Measurements from ENCODE around the gene ATP2B2. TPM values are rescaled to one million over a fixed set of nuclear protein-coding genes. Genes with fewer than 3 reads are reported as not detected.

ATP2B2 gene
- total and polyA plus RNA-seq, 2 of the 8 experiments (the other 6 are each of a cell fraction or from before 2014, with no cell fraction given): 0.14 to 1.2 TPM

DNA sequence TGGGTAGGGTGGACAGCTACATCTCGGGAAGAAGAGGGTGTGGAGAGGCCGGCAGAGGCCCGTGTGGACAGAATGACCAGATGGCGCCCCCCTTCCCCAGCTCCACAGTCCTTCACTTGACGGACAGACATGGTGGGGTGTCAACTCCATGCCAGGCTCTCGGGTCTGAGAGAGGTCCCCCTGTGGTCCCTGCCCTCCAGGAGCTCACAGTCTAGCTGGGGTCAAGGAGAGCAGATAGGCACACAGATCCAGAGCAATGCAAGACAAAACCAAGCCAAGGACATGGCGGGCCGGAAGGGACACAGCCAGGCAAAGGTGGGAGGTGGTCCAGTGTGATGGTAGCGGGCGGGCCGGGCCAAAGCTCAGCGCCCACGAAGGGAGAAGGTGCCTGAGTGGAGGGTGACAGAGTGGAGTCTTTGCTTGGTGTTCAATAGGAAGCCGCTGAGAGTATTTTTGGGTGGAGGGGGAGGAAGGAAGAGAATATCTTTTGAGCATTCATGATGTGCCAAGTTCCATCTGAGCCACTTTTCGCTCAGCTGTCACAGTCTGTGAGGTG, 112.4 kb downstream of the ATP2B2 start:
- Histone ChIP-seq H2BK15ac (ENCODE audit: low read length) (no peak overlapping the region; the same call in 1 of the 2 replicates), H4K91ac (replicated peaks; ENCODE audit: insufficient read length, low read length) (peak overlapping the region; percentile 78), H2AFZ (ENCODE audit: low read length) (no peak overlapping the region), H3K4me3 (ENCODE audit: extremely low read depth in 1 of 4, insufficient read depth in 2 of 4, low read depth in 3 of 4, low read length in 4 of 4) (no peak overlapping the region), H4K5ac (ENCODE audit: insufficient read length, low read depth, low read length) (no peak overlapping the region), H3K4me1 (replicated peaks in 1 of 4; ENCODE audit: control insufficient read depth in 3 of 4, insufficient read depth in 4 of 4, low read length in 3 of 4) (peaks cover 6 to 22% (median 14%) of the 10 kb centered on the region in 4 experiments), H2BK5ac (ENCODE audit: low read depth, low read length) (0 out of 2 replicates have a peak overlapping the region, but pooled peaks have one; percentile 30), H3K9ac (replicated peaks in 1 of 4; ENCODE audit: extremely low read depth in 1 of 4, low read depth in 3 of 4, low read length in 3 of 4) (no peak overlapping the region), H3K23ac (ENCODE audit: insufficient read length) (no peak overlapping the region), H3K79me1 (ENCODE audit: low read depth, low read length) (no peaks in the 10 kb centered on the region), H3K4me2 (ENCODE audit: insufficient read depth in 1 of 2, low read depth in 2 of 2, low read length in 2 of 2) (no peak overlapping the region), H3K18ac (ENCODE audit: extremely low read depth, low read length) (0 out of 2 replicates have a peak overlapping the region, but pooled peaks have one; percentile 42), H3K27ac (ENCODE audit: low read depth, low read length) (no peak overlapping the region), H2BK20ac (ENCODE audit: low read length) (no peak overlapping the region), H3K36me3 (ENCODE audit: control insufficient read depth in 2 of 4, insufficient read depth in 4 of 4, low read length in 3 of 4) (no peaks in the 10 kb centered on the region), H4K8ac (ENCODE audit: extremely low read depth, insufficient read depth, low read length) (no peak overlapping the region), H3K27me3 (replicated peaks in 1 of 4; ENCODE audit: control insufficient read depth in 3 of 4, extremely low read depth in 1 of 4, insufficient read depth in 3 of 4, low read length in 3 of 4) (no peaks in the 10 kb centered on the region; a peak in 1 of 7 replicates), H3K4ac (replicated peaks; ENCODE audit: insufficient read length, low read depth, low read length) (no peak overlapping the region), H2BK120ac (replicated peaks; ENCODE audit: low read depth, low read length) (no peak overlapping the region), H4K20me1 (replicated peaks in 1 of 2; ENCODE audit: control insufficient read depth in 1 of 2, insufficient read depth in 2 of 2, low read length in 2 of 2) (no peaks in the 10 kb centered on the region), H2AK5ac (ENCODE audit: low read depth, low read length) (no peak overlapping the region), H3K56ac (replicated peaks; ENCODE audit: insufficient read length, low read depth, low read length) (no peak overlapping the region), H2BK12ac (ENCODE audit: low read depth, low read length) (peak overlapping the region; percentile 44; the same call in 1 of the 2 replicates), H3K23me2 (ENCODE audit: low read depth, low read length) (no peaks in the 10 kb centered on the region), H3K14ac (ENCODE audit: insufficient read length) (no peak overlapping the region), H3K9me3 (ENCODE audit: insufficient read depth in 2 of 2, low read depth in 1 of 2, low read length in 1 of 2) (peaks cover 14 to 15% of the 10 kb centered on the region in 2 experiments), H3K79me2 (ENCODE audit: control insufficient read depth in 1 of 2, insufficient read depth in 2 of 2, low read length in 2 of 2) (no peaks in the 10 kb centered on the region)
- POLR2A ChIA-PET (ENCODE audit: partially characterized antibody): no interaction called here
- 90% methylated on average over 12 of the region's 15 CpGs; no CpG with 5 or more reads in 1 of the 2 experiments for WGBS, 2 experiments (ENCODE audit: extremely low coverage in 1 of 2, insufficient coverage in 1 of 2, insufficient read length in 1 of 2, insufficient replicate concordance in 2 of 2, low coverage in 1 of 2, low lambda C conversion rate in 2 of 2, missing lambda C conversion rate in 1 of 2)
- CTCF ChIA-PET (ENCODE audit: partially characterized antibody): interaction anchor here (0.7 to 2.9 kb wide), 11 partner anchors 7 to 262 kb away, joined by 3 to 17 read pairs (median 5); no protein-coding TSS in a partner anchor
- DNase-seq (ENCODE audit: low read depth in 1 of 2, low spot score in 2 of 2): no peak
- no peak for FAIRE-seq
- TF ChIP-seq POLR2A (IDR thresholded peaks at IDR 0.05; ENCODE audit: control extremely low read depth in 1 of 2, low read depth in 2 of 2, low read length in 2 of 2) (no peak), TAF1 (IDR thresholded peaks at IDR 0.05; ENCODE audit: low read depth, low read length) (no peak), TBP (IDR thresholded peaks at IDR 0.05; ENCODE audit: low read depth, low read length) (no peak), SIX5 (IDR thresholded peaks at IDR 0.05; ENCODE audit: low read depth, low read length) (no peak), POLR2AphosphoS5 (IDR thresholded peaks at IDR 0.05; ENCODE audit: low read depth, low read length) (no peak), HDAC6 (IDR thresholded peaks at IDR 0.05; ENCODE audit: low read depth, low read length) (no peak), CHD2 (IDR thresholded peaks at IDR 0.05; ENCODE audit: low read length) (no peak), CTCF (IDR thresholded peaks at IDR 0.05; ENCODE audit: control extremely low read depth in 1 of 3, insufficient read depth in 1 of 3, low read depth in 1 of 3, low read length in 3 of 3) (no peak), ATF3 (IDR thresholded peaks at IDR 0.05; ENCODE audit: insufficient read depth, low read depth, low read length) (no peak), NANOG (IDR thresholded peaks at IDR 0.05; ENCODE audit: insufficient read depth, low read depth, low read length, poor library complexity, severe bottlenecking) (no peak), JUND (IDR thresholded peaks at IDR 0.05; ENCODE audit: low read length) (no peak)

Measured in H1 (cell line).